Jurkat, Clone E6-1 (cell line): ENCODE results near the gene NUP93.
"Not testable (repeated sequence)": the region's sequence is repeated elsewhere in the genome, so short reads cannot be mapped to it uniquely, and the experiment has no call there.

Source experiments
- DNase-seq: peaks from one replicate; pipeline ENCODE4 v3.0.0-alpha.2; 2011; ENCODE audit warnings: low read depth, low spot score
- H3K4me3 ChIP-seq: 2 replicates; pipeline ENCODE4 v1.5.1; 2011; ENCODE audit warnings: mild to moderate bottlenecking, low read length, control low read depth, moderate library complexity

Gene NUP93

GRCh38 chr16:56738221-56738620 lies 8.3 kb downstream of the NUP93 start:
- no peak for DNase-seq

GRCh38 chr16:56739378-56739777 lies 9.4 kb downstream of the NUP93 start:
- not testable (repeated sequence) for H3K4me3 ChIP-seq, DNase-seq

More at GRCh38 chr16:56738221-56738620, 8.3 kb downstream of the NUP93 start:
- H3K4me3 ChIP-seq, result no peak overlapping the region

- H3K4me3 ChIP-seq, result no peak overlapping the region
- no peak for DNase-seq
Measured at GRCh38 chr16:56741399-56741798, 11.5 kb downstream of the NUP93 start.

- DNase-seq, result no peak
- no peak overlapping the region for H3K4me3 ChIP-seq
Measured at GRCh38 chr16:56742030-56742984, 12.4 kb downstream of the NUP93 start.

GRCh38 chr16:56743840-56744239 lies 13.9 kb downstream of the NUP93 start:
- DNase-seq, result no peak
- H3K4me3 ChIP-seq, result no peak overlapping the region

- H3K4me3 ChIP-seq, result no peak overlapping the region
- DNase-seq, result no peak
Measured at GRCh38 chr16:56744996-56745640, 15.2 kb downstream of the NUP93 start.

GRCh38 chr16:56747486-56748045 lies 17.6 kb downstream of the NUP93 start:
- no peak overlapping the region for H3K4me3 ChIP-seq
- DNase-seq, result no peak

- H3K4me3 ChIP-seq, result no peak overlapping the region
- no peak for DNase-seq
Measured at GRCh38 chr16:56748191-56748590, 18.3 kb downstream of the NUP93 start.

- DNase-seq, result no peak
- no peak overlapping the region for H3K4me3 ChIP-seq
Measured at GRCh38 chr16:56748826-56749225, 18.9 kb downstream of the NUP93 start.

- DNase-seq, result no peak
Measured at GRCh38 chr16:56749672-56750491, 20.0 kb downstream of the NUP93 start.

GRCh38 chr16:56753410-56753809 lies 23.5 kb downstream of the NUP93 start:
- H3K4me3 ChIP-seq, result no peak overlapping the region
- no peak for DNase-seq

More at GRCh38 chr16:56749672-56750491, 20.0 kb downstream of the NUP93 start:
- H3K4me3 ChIP-seq, result no peak overlapping the region

- DNase-seq, result no peak
- no peak overlapping the region for H3K4me3 ChIP-seq
Measured at GRCh38 chr16:56755038-56755437, 25.1 kb downstream of the NUP93 start.

- no peak overlapping the region for H3K4me3 ChIP-seq
Measured at GRCh38 chr16:56758432-56758831, 28.5 kb downstream of the NUP93 start.

GRCh38 chr16:56758930-56759329 lies 29.0 kb downstream of the NUP93 start:
- DNase-seq, result no peak
- H3K4me3 ChIP-seq, result no peak overlapping the region

More at GRCh38 chr16:56758432-56758831, 28.5 kb downstream of the NUP93 start:
- DNase-seq, result no peak

GRCh38 chr16:56763291-56763916 lies 33.5 kb downstream of the NUP93 start:
- no peak for DNase-seq
- no peak overlapping the region for H3K4me3 ChIP-seq

- DNase-seq, result no peak
- no peak overlapping the region for H3K4me3 ChIP-seq
Measured at GRCh38 chr16:56764835-56765234, 34.9 kb downstream of the NUP93 start.

- no peak overlapping the region for H3K4me3 ChIP-seq
- no peak for DNase-seq
Measured at GRCh38 chr16:56765949-56766348, 36.0 kb downstream of the NUP93 start.

- no peak for DNase-seq
- no peak overlapping the region for H3K4me3 ChIP-seq
Measured at GRCh38 chr16:56767024-56767423, 37.1 kb downstream of the NUP93 start.

GRCh38 chr16:56769677-56770076 lies 39.7 kb downstream of the NUP93 start:
- DNase-seq, result no peak
- no peak overlapping the region for H3K4me3 ChIP-seq
